Esophagus muscularis mucosa (tissue), 4 donors: ENCODE data around the gene PRKAR1B. TPM values are rescaled to one million over a fixed set of nuclear protein-coding genes. Genes with fewer than 3 reads are reported as not detected.
"Not testable (repeated sequence)": the region's sequence is repeated elsewhere in the genome, so short reads cannot be mapped to it uniquely, and the experiment has no call there.

Experiments
- DNase-seq: peaks from one replicate; pipeline ENCODE4 v3.0.0-alpha.2; 2017; ENCODE audit errors: extremely low spot score
- H3K27ac ChIP-seq, 4 donors: fragments of 200-600 bp; sonication (generic); replicated peaks in 1 of 4; 1 replicate in 3 of 4; 2 replicates in 1 of 4; pipeline ENCODE4 v1.5.1; 2016 to 2019; ENCODE audit warnings: mild to moderate bottlenecking in 1 of 4
- H3K27me3 ChIP-seq, 4 donors: fragments of 200-600 bp; sonication (generic); one replicate each; pipeline versions ENCODE4 v1.5.1 to v1.6.0; 2016 to 2019
- H3K36me3 ChIP-seq, 4 donors: fragments of 200-600 bp; sonication (generic); one replicate each; pipeline ENCODE4 v1.5.1; 2016 to 2019
- H3K4me1 ChIP-seq, 4 donors: fragments of 200-600 bp; sonication (generic); one replicate each; pipeline ENCODE4 v1.5.1; 2016 to 2019
- H3K4me3 ChIP-seq, 4 donors: fragments of 200-600 bp; sonication (generic); 1 replicate in 2 of 4; 2 replicates in 2 of 4; pipeline ENCODE4 v1.5.1; 2016 to 2019; ENCODE audit warnings: mild to moderate bottlenecking in 4 of 4, moderate library complexity in 1 of 4
- H3K9me3 ChIP-seq, 4 donors: fragments of 200-600 bp; sonication (generic); 1 replicate in 3 of 4; 2 replicates in 1 of 4; pipeline ENCODE4 v1.5.1; 2016 to 2019
- CTCF ChIP-seq, 3 experiments: fragments of 200-600 bp in 2 of 3; fragments of 450-650 bp in 1 of 3; sonication (generic) in 2 of 3; IDR thresholded peaks; one replicate each; pipeline ENCODE4 v1.5.1; 2017 to 2019; ENCODE audit warnings: antibody characterized with exemption in 3 of 3, mild to moderate bottlenecking in 2 of 3, moderate library complexity in 1 of 3
- EP300 ChIP-seq: sonication (generic); formaldehyde crosslinking; IDR thresholded peaks from one replicate; pipeline ENCODE4 v1.6.1; 2017; ENCODE audit warnings: antibody characterized with exemption
- POLR2A ChIP-seq: fragments of 450-650 bp; IDR thresholded peaks from one replicate; pipeline ENCODE4 v1.6.1; 2017; ENCODE audit warnings: antibody characterized with exemption, moderate library complexity, mild to moderate bottlenecking, low read depth
- POLR2AphosphoS5 ChIP-seq, 2 donors: sonication (generic); formaldehyde crosslinking; IDR thresholded peaks; one replicate each; pipeline ENCODE4 v1.6.1; 2017; ENCODE audit warnings: antibody characterized with exemption in 2 of 2
- WGBS: methylation state at CpG from one replicate; pipeline ENCODE4 v1.1.5; 2018; 5-methylcytosine and 5-hydroxymethylcytosine counted together
- intact Hi-C: fragments of 100-400 bp; cut with DNase I; formaldehyde crosslinking; loops from one replicate; pipeline ENCODE4 v1.15.1; 2023
- total RNA-seq, 4 donors: library from RNA; depleted of rRNA; stranded (reverse); fragments of >200 nt; gene quantifications; one replicate each; pipeline versions ENCODE4 v1.1.0 to v1.2.1, GENCODE V29; 2016

PRKAR1B gene
- total RNA-seq, 4 donors from 2014 or later, result 15.4 to 46.9 (median 31.4) TPM

DNA sequence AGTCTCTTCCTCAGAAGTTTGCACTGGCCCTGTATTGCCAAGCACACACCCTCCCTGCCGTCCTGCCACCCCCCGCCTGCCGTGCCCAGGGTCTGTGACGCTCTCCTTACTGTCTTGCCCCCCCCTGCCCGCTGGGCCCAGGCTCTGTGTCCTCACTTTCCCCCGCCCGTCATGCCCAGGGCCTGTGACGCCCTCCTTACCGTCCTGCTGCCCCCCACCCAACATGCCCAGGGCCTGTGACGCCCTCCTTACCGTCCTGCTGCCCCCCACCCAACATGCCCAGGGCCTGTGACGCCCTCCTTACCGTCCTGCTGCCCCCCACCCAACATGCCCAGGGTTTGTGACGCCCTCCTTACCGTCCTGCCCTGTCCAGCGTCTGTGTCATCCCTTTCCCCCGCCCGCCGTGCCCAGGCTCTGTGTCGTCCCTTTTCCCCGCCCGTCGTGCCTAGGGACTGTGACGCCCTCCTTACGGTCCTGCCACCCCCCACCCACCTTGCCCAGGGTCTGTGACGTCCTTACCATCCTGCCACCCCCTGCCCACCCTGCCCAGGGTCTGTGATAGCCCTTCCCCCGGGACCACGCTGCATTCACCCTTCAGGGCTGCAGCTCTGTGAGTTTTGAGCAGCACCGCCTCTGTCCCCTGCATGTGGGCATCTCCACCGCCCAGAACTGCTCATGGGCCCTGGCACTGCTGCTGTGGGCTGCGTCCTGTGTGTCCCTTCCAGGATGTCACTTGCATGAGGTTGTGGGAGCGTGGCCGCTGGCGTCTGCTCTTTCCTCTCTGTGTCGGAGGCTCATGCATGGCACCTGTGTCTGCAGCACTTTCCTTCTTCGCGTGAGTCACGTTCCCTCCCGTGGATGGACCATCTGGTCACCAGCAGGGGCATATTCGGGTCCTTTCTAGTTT lies 19.3 kb upstream of the PRKAR1B start:
- Histone ChIP-seq H3K4me3 (no peak overlapping the region), H3K27ac (no peak overlapping the region), H3K9me3 (no peaks in the 10 kb centered on the region), H3K27me3 (no peaks in the 10 kb centered on the region), H3K4me1 (peaks cover 16 to 23% (median 19%) of the 10 kb centered on the region in 4 donors), H3K36me3 (peaks cover 14 to 44% (median 26%) of the 10 kb centered on the region in 4 donors)
- intact Hi-C loops, result no loop called here
- WGBS, result 93% methylated on average over 38 of the region's 40 CpGs
- DNase-seq, result no peak
- TF ChIP-seq POLR2A, result no peak

GRCh38 chr7:745431-746154 lies 18.5 kb upstream of the PRKAR1B start:
- Histone ChIP-seq H3K36me3 (peaks cover 11 to 45% (median 31%) of the 10 kb centered on the region in 4 donors), H3K27ac (no peak overlapping the region), H3K4me3 (no peak overlapping the region), H3K27me3 (no peaks in the 10 kb centered on the region), H3K9me3 (no peaks in the 10 kb centered on the region), H3K4me1 (peaks cover 16 to 23% (median 19%) of the 10 kb centered on the region in 4 donors)
- intact Hi-C loops, result no loop called here
- TF ChIP-seq CTCF (IDR thresholded peaks at IDR 0.05), result no peak
- TF ChIP-seq POLR2A, result no peak
- no peak for TF ChIP-seq EP300
- no peak for TF ChIP-seq POLR2AphosphoS5 (IDR thresholded peaks at IDR 0.05)
- WGBS, result 94% methylated on average over 23 of the region's 23 CpGs
- no peak for DNase-seq

DNA sequence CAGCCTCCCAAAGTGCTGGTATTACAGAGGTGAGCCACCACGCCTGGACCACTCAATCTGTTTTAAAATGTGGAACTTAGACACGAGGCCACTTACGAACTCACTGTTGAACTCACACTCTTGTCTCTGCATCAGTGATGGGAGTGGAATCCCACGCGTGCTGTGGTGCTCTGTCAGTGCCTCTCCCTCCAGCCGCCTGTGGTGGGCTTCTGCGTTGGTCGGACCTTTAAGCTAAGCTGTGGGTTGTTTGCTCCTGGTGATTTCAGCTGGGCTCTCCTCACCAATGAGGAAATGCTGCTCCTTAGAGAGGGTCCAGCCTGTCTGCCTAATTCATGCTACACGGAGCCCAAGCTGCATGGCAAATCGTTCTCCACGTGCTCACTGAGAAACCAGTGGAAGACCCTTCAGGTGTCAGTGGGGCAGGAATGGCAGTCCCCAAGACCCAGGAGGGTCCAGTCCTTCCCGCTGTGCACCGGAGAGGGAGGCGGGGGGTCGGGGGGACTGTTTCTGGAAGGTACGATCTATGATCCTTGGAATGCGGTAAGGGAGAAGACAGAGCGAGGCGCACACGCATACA lies 17.9 kb upstream of the PRKAR1B start:
- no peaks in the 10 kb centered on the region for H3K9me3 ChIP-seq
- no peak overlapping the region for H3K27ac ChIP-seq
- TF ChIP-seq POLR2AphosphoS5 (IDR thresholded peaks at IDR 0.05) (no peak), EP300 (no peak), CTCF (IDR thresholded peaks at IDR 0.05) (no peak), POLR2A (no peak)
- WGBS, result 97% methylated on average over 20 of the region's 20 CpGs
- peaks cover 14 to 18% (median 15%) of the 10 kb centered on the region in 4 donors for H3K4me1 ChIP-seq
- no peaks in the 10 kb centered on the region for H3K27me3 ChIP-seq
- intact Hi-C loops, result no loop called here
- no peak overlapping the region for H3K4me3 ChIP-seq
- no peak for DNase-seq
- H3K36me3 ChIP-seq, result peaks cover 11 to 49% (median 37%) of the 10 kb centered on the region in 4 donors

GRCh38 chr7:744128-744520 lies 17.0 kb upstream of the PRKAR1B start:
- H3K27me3 ChIP-seq, DNase-seq, intact Hi-C loops, H3K27ac ChIP-seq, H3K9me3 ChIP-seq, H3K4me1 ChIP-seq, H3K4me3 ChIP-seq: not testable (repeated sequence)
- peaks cover 11 to 58% (median 43%) of the 10 kb centered on the region in 4 donors for H3K36me3 ChIP-seq
- 96% methylated on average over 5 of the region's 5 CpGs for WGBS

GRCh38 chr7:743341-744127 lies 16.5 kb upstream of the PRKAR1B start:
- H3K4me1 ChIP-seq, H3K4me3 ChIP-seq, DNase-seq, H3K27me3 ChIP-seq, intact Hi-C loops, H3K9me3 ChIP-seq, H3K27ac ChIP-seq: not testable (repeated sequence)
- peaks cover 11 to 64% (median 46%) of the 10 kb centered on the region in 4 donors for H3K36me3 ChIP-seq
- 90% methylated on average over 14 of the region's 14 CpGs for WGBS
